B cell (primary cell): Measurements from ENCODE around the gene NUDT7. TPM values are rescaled to one million over a fixed set of nuclear protein-coding genes. Genes with fewer than 3 reads are reported as not detected.

ENCODE experiments used
- ATAC-seq: fragments of 200-7000 bp; cut with Tn5 transposase; one replicate; pipeline ENCODE4 v1.10.0; 2021; ENCODE audit warnings: low read depth, mild to moderate bottlenecking, moderate number of reproducible peaks, moderate library complexity
- CTCF ChIA-PET: fragments of 350-600 bp; sonication (Branson Sonifier 250); formaldehyde crosslinking; loops from one replicate; lab custom pipeline; 2021; ENCODE audit warnings: antibody characterized with exemption, inconsistent platforms; lab: Charles Lee
- POLR2A ChIA-PET: fragments of 350-600 bp; sonication (Branson Sonifier 250); formaldehyde crosslinking; loops from one replicate; lab custom pipeline; 2021; ENCODE audit warnings: antibody characterized with exemption; lab: Charles Lee
- DNase-seq: peaks from one replicate; pipeline ENCODE4 v3.0.0; 2013
- H2AFZ ChIP-seq: 2 replicates; pipeline ENCODE4 v1.6.1; 2012; ENCODE audit warnings: mild to moderate bottlenecking, low read depth, low read length; ENCODE audit not compliant: insufficient read depth, poor library complexity, severe bottlenecking
- H3K27ac ChIP-seq, 2 donors: 1 replicate in 1 of 2; 2 replicates in 1 of 2; pipeline ENCODE4 v1.5.1; 2012 to 2013; ENCODE audit warnings: low read length in 2 of 2, mild to moderate bottlenecking in 2 of 2, moderate library complexity in 1 of 2
- H3K27me3 ChIP-seq, 4 experiments: fragments of 200-600 bp in 1 of 4; sonication (generic) in 1 of 4; replicated peaks in 1 of 4; 1 replicate in 2 of 4; 2 replicates in 2 of 4; pipeline versions ENCODE4 v1.6.1 to v1.7.0; 2013 to 2016; ENCODE audit warnings: low read length in 3 of 4, mild to moderate bottlenecking in 2 of 4, mixed read lengths in 1 of 4, moderate library complexity in 1 of 4; ENCODE audit not compliant: insufficient read depth in 4 of 4, control insufficient read depth in 3 of 4; ENCODE audit errors: control extremely low read depth in 1 of 4
- H3K36me3 ChIP-seq, 2 experiments: replicated peaks in 1 of 2; 1 replicate in 1 of 2; 2 replicates in 1 of 2; pipeline versions ENCODE4 v1.6.1 to v1.7.1; 2013; ENCODE audit warnings: low read length in 1 of 2; ENCODE audit not compliant: insufficient read depth in 2 of 2, control insufficient read depth in 1 of 2; ENCODE audit errors: control extremely low read depth in 1 of 2, extremely low read depth in 1 of 2
- H3K4me1 ChIP-seq, 2 donors: fragments of 200-600 bp in 1 of 2; sonication (generic) in 1 of 2; 1 replicate in 1 of 2; 2 replicates in 1 of 2; pipeline versions ENCODE4 v1.5.1 to v1.6.1; 2013 to 2017; ENCODE audit warnings: low read length in 2 of 2; ENCODE audit not compliant: control insufficient read depth in 2 of 2, insufficient read depth in 2 of 2
- H3K4me2 ChIP-seq: replicated peaks from 2 replicates; pipeline ENCODE3; 2012; ENCODE audit warnings: mild to moderate bottlenecking, low read depth, low read length; ENCODE audit not compliant: poor library complexity, severe bottlenecking
- H3K4me3 ChIP-seq, 5 experiments: fragments of 200-600 bp in 1 of 5; sonication (generic) in 1 of 5; 1 replicate in 3 of 5; 2 replicates in 2 of 5; pipeline versions ENCODE4 v1.5.1 to v1.7.0; 2011 to 2016; ENCODE audit warnings: low read length in 4 of 5, mild to moderate bottlenecking in 4 of 5, low read depth in 2 of 5, control low read depth in 1 of 5, moderate library complexity in 1 of 5; ENCODE audit not compliant: insufficient read depth in 1 of 5; ENCODE audit errors: control extremely low read depth in 1 of 5, extremely low read depth in 1 of 5
- H3K79me2 ChIP-seq: fragments of 200-600 bp; sonication (generic); one replicate; pipeline ENCODE4 v1.6.0; 2016; ENCODE audit warnings: low read length; ENCODE audit not compliant: control insufficient read depth, insufficient read depth
- H3K9ac ChIP-seq: fragments of 200-600 bp; sonication (generic); 2 replicates; pipeline ENCODE4 v1.6.1; 2017; ENCODE audit warnings: mild to moderate bottlenecking, low read length, moderate library complexity
- H3K9me3 ChIP-seq, 3 donors: one replicate each; pipeline versions ENCODE4 v1.6.1 to v1.7.1; 2013; ENCODE audit warnings: low read length in 2 of 3; ENCODE audit not compliant: control insufficient read depth in 2 of 3, insufficient read depth in 1 of 3; ENCODE audit errors: control extremely low read depth in 1 of 3
- H4K20me1 ChIP-seq: 2 replicates; pipeline ENCODE4 v1.6.0; 2012; ENCODE audit warnings: mild to moderate bottlenecking, low read length; ENCODE audit not compliant: insufficient read depth, control insufficient read depth, poor library complexity, severe bottlenecking
- H3K27ac Mint-ChIP-seq: one replicate; pipeline ENCODE4 v1.8.0; 2021; ENCODE audit warnings: mixed read lengths
- H3K27me3 Mint-ChIP-seq: one replicate; pipeline ENCODE4 v1.8.0; 2021; ENCODE audit warnings: mixed read lengths
- H3K4me1 Mint-ChIP-seq: one replicate; pipeline ENCODE4 v1.8.0; 2021; ENCODE audit warnings: mixed read lengths
- H3K4me3 Mint-ChIP-seq: one replicate; pipeline ENCODE4 v1.8.0; 2021; ENCODE audit warnings: mixed read lengths
- H3K9me3 Mint-ChIP-seq: one replicate; pipeline ENCODE4 v1.8.0; 2022; ENCODE audit warnings: mixed read lengths; ENCODE audit not compliant: insufficient read depth
- EZH2 ChIP-seq: IDR thresholded peaks from 2 replicates; pipeline ENCODE4 v1.6.1; 2012; ENCODE audit warnings: borderline replicate concordance, low read depth, mild to moderate bottlenecking, moderate library complexity, low read length; ENCODE audit not compliant: insufficient read depth, poor library complexity, severe bottlenecking
- WGBS: methylation state at CpG from one replicate; pipeline ENCODE4 v1.1.5; 2013; ENCODE audit warnings: missing lambda C conversion rate; ENCODE audit not compliant: insufficient coverage; 5-methylcytosine and 5-hydroxymethylcytosine counted together
- intact Hi-C: fragments of 100-400 bp; cut with micrococcal nuclease; formaldehyde crosslinking; loops from one replicate; pipeline ENCODE4 v1.10.0; 2022
- polyA plus RNA-seq: library from polyadenylated mRNA; depleted of rRNA; stranded (reverse); fragments of >200 nt; gene quantifications from 2 replicates; pipeline ENCODE4 v1.2.3, GENCODE V29; 2012
- total RNA-seq, 2 donors: library from RNA; stranded (reverse); fragments of 120-200 nt in 1 of 2; gene quantifications; 1 replicate in 1 of 2; 2 replicates in 1 of 2; pipeline versions ENCODE4 v1.2.3 to v1.2.4, GENCODE V29; 2013 to 2022
- TF ChIP-seq, protein P1 (sequence below): fragments of 200-600 bp; IDR thresholded peaks from one replicate; pipeline ENCODE4 v1.8.0; 2022; ENCODE audit warnings: antibody characterized with exemption, mild to moderate bottlenecking

Gene NUDT7
- total and polyA plus RNA-seq, 2 donors (not counting 1 experiment from before 2014, with no cell fraction given), result 4.8 to 8.4 TPM

DNA sequence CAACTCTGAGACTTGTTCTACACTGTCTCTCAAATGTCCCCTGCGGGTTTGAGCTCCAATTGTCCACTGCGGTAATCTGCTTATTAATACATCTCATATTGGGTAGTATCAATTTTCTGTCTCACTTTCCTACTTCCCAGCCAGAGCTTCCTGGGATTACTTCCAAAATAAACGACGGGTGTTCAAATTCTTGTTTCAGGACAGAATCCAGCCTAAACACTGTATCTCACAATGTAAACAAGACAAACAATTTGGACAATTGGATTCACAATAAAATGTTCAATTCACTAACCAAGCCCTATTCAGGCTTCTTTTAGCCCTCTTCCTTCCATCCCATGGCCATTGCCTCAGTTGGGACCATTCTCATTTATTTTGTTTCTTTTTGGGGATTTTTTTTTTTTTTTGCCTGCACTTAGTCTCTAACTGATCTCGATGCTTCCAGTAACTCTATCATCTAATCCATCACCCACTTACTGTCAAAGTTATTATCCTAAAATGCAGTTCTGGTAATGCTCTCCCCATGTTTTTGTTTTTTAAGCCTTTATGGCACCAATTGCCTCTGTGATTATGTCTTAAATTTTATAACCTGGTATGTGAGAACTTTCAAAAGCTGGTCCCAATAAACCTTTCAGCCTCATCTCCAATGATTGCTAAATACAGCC lies 64.0 kb downstream of the NUDT7 start:
- 90% methylated on average over 4 of the region's 5 CpGs for WGBS
- Histone ChIP-seq H3K4me3 (no peak overlapping the region), H2AFZ (no peak overlapping the region), H3K27ac (no peak overlapping the region), H3K9me3 (peaks cover 0 to 4% (median 0%) of the 10 kb centered on the region in 3 donors), H4K20me1 (no peaks in the 10 kb centered on the region), H3K4me2 (no peak overlapping the region), H3K4me1 (peaks cover 19 to 25% of the 10 kb centered on the region in 2 donors), H3K79me2 (no peaks in the 10 kb centered on the region), H3K36me3 (no peaks in the 10 kb centered on the region), H3K27me3 (peaks cover 0 to 42% (median 31%) of the 10 kb centered on the region in 4 experiments), H3K9ac (no peak overlapping the region)
- Mint-ChIP-seq H3K27ac (no peak overlapping the region), H3K4me1 (peaks cover 21% of the 10 kb centered on the region), H3K9me3 (no peaks in the 10 kb centered on the region), H3K27me3 (peaks cover 53% of the 10 kb centered on the region), H3K4me3 (no peak overlapping the region)
- ATAC-seq, result no peak
- intact Hi-C loops, result no loop called here
- TF ChIP-seq EZH2, result no peak
- TF ChIP-seq, protein P1, sequence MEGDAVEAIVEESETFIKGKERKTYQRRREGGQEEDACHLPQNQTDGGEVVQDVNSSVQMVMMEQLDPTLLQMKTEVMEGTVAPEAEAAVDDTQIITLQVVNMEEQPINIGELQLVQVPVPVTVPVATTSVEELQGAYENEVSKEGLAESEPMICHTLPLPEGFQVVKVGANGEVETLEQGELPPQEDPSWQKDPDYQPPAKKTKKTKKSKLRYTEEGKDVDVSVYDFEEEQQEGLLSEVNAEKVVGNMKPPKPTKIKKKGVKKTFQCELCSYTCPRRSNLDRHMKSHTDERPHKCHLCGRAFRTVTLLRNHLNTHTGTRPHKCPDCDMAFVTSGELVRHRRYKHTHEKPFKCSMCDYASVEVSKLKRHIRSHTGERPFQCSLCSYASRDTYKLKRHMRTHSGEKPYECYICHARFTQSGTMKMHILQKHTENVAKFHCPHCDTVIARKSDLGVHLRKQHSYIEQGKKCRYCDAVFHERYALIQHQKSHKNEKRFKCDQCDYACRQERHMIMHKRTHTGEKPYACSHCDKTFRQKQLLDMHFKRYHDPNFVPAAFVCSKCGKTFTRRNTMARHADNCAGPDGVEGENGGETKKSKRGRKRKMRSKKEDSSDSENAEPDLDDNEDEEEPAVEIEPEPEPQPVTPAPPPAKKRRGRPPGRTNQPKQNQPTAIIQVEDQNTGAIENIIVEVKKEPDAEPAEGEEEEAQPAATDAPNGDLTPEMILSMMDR, result no peak
- ChIA-PET POLR2A (no interaction called here), CTCF (no interaction called here)
- no peak for DNase-seq

- Mint-ChIP-seq H3K4me3 (peak overlapping the region; percentile 47), H3K4me1 (peaks cover 21% of the 10 kb centered on the region), H3K27me3 (peaks cover 64% of the 10 kb centered on the region), H3K9me3 (no peaks in the 10 kb centered on the region), H3K27ac (no peak overlapping the region)
- no peaks in the 10 kb centered on the region for H3K79me2 ChIP-seq
- peaks cover 0 to 42% (median 34%) of the 10 kb centered on the region in 4 experiments for H3K27me3 ChIP-seq
- POLR2A ChIA-PET, result no interaction called here
- H3K4me1 ChIP-seq, result peaks cover 19 to 25% of the 10 kb centered on the region in 2 donors
- H3K9ac ChIP-seq, result no peak overlapping the region
- WGBS, result no CpG with 5 or more reads among the region's 2 CpGs
- H4K20me1 ChIP-seq, result no peaks in the 10 kb centered on the region
- intact Hi-C loops, result no loop called here
- no peak overlapping the region for H3K27ac ChIP-seq
- no peak overlapping the region for H3K4me2 ChIP-seq
- no peak overlapping the region for H3K4me3 ChIP-seq
- TF ChIP-seq, protein P1, result no peak
- DNase-seq (no peak), ATAC-seq (no peak)
- H3K9me3 ChIP-seq, result peaks cover 0 to 4% (median 0%) of the 10 kb centered on the region in 3 donors
- no peaks in the 10 kb centered on the region for H3K36me3 ChIP-seq
- CTCF ChIA-PET, result no interaction called here
- no peak overlapping the region for H2AFZ ChIP-seq
These were observed 65.1 kb downstream of the NUDT7 start for GRCh38 chr16:77787452-77787851.
